NCI-H1930 (cell line): Measurements from ENCODE around the gene HOXD9.

Source experiments
- DNase-seq, 2 experiments: peaks; one replicate each; lab custom pipeline; 2025; lab: John Stamatoyannopoulos, UW

HOXD9 gene

DNA sequence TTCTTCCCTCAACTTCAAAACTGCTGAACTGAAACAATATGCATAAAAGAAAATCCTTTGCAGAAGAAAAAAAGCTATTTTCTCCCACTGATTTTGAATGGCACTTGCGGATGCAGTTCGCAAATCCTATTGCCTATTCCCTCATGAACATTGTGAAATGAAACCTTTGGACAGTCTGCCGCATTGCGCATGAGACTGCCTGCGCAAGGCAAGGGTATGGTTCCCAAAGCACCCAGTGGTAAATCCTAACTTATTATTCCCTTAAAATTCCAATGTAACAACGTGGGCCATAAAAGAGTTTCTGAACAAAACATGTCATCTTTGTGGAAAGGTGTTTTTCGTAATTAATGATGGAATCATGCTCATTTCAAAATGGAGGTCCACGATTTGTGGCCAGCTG is 15.4 kb downstream of the HOXD9 start:
- no peak for DNase-seq

DNA sequence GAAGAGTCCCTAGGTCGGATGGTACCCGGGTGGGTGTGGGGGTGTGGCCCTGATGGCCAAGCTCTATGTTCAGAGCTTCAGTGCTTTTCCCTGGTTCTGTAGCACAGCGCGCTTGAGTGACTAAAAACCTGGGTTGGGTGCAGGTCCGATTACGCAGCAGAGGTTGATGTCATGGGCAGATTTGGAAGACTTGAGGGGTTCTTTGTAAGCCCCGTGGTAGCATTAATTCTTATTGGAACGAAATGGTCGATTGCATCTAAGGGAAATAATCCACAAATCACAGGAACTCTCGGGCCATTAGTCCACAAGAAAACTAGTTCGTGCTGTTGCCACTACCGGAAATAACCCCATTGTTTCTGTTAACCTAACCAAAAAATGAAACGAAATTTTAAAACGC is 16.0 kb downstream of the HOXD9 start:
- peak; percentile 46 to 48 for DNase-seq

DNA sequence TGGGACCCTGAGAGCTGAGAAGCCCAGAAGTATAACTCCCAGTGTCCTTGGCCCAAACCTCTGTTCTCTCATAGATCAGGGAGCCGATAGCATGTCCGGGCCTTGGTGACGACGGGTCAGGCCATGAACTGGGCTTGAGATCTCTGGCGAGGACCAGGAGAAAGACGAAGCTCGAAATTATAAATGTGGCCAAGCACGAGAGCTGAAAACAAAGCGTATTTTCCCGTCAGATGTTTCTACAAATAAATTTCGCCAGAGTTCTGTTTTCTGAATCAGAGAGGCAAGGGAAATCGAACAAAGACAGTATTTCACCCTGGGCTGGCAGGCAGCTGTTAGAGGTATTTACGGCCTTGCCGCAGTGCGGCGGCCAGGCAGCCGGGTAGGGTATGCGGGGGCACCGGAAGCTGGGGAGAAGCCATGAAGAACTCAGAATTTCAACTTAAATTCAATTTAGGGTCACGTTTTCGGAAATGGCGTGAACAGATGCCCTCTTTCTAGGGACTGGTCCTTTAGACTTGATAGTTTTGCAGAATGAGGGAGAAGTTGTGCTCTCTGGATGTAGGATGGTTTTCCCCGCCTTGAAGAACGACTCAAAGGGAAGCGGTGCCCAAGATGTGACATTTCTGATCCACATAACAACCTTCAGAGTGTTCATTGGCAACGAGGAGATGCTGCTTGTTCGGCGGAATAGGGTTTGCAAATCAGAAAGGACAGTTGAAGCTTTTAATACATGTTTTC is 16.6 kb downstream of the HOXD9 start:
- no peak for DNase-seq

DNA sequence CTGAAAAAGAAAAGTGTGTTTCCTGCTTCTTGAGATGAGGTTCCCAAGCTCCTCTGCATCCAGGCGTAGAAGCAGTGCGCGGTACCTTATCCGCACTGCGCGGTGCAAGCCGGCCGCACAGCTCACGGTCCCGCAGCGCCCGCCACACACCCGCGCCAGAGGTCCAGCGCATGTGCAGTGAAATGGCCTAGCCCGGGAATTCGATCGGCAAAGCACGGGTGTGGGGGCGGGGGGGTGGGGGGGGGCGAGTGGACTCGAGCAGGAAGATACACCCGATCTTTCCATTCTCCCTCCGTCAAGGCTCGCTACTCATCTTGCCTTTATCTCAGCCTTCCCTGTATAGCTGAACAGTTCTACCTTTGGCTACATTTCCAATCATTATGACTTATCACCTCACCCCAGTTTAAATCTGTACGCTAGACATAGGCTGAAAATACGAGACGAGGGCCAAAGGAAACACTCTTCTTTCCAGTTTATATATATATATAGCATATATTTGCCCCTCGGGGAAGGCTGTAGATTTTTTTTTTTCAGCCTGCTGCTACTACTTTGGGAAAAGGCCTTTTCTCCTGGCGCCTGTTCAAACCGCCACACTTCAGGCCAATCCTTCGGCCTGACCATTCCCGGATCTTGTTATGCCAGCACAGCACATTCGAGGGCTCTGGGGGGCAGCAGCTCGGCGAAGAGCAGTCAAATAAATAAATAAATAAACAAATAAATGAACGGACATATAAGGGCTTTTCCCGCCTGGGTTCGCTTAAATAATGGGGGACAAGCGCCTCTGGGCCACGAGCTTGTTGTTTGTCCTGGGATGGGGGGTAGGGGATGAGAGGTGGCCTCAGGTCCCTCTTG is 17.4 kb downstream of the HOXD9 start:
- peak; percentile 70 to 75 for DNase-seq

DNA sequence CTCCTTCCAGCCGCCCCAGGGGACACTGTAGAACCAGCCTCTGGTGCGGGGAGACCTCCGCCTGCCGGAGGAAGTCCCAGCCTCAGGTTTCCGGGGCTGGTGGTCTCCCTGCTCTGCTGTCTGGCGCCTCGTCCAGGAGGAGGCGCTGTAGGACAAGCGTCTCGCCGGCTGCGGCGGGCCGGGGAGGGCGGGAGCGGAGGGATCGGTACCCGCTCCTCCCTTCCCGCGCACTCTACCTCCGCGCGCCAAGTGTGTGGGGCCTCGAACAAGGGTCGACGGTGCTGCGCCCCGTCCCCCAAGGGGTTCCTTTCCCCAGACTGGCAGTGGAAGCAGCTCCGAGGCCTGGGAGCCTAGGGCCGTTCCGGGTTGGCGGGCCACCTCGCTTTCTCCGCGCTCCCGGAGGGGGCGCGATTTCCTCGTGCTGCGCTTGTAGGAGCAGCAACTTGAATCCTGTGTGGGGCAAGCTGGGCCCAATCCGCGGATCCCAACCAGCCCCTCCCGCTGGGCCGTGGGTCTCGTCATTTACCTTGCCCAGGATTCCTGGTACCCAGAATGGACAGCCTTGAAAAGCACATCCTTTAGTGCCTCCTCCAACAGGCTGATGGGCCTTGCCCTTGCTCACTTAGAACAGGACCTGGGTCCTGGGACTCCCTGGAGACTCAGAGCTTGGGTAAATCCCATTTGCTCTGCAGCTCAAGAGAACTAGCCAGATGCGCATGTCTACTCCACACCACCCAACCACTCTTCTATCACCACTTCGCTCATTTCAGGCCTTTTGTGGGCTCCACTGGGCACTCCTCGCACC is 18.2 kb downstream of the HOXD9 start:
- DNase-seq: peak; percentile 86 to 91

DNA sequence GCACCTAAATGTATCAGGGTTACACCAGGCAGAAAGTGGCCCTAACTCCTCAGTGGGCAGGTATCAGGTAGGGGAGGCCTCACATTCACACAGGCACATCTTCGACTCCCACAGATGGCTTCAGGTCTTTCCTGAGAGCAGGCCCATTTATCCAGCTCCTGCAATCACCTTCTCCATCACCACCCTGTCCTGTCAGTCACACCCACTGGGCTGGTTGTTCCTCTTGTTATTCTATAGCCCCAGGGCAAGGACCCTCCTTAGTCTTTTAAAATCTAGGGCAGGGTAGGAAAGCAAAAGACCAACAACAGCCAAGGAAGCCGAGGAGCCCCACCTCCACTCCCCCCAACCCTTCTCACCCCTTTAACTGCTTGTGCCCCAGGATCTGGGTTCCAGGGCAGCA is 19.8 kb downstream of the HOXD9 start:
- no peak for DNase-seq

DNA sequence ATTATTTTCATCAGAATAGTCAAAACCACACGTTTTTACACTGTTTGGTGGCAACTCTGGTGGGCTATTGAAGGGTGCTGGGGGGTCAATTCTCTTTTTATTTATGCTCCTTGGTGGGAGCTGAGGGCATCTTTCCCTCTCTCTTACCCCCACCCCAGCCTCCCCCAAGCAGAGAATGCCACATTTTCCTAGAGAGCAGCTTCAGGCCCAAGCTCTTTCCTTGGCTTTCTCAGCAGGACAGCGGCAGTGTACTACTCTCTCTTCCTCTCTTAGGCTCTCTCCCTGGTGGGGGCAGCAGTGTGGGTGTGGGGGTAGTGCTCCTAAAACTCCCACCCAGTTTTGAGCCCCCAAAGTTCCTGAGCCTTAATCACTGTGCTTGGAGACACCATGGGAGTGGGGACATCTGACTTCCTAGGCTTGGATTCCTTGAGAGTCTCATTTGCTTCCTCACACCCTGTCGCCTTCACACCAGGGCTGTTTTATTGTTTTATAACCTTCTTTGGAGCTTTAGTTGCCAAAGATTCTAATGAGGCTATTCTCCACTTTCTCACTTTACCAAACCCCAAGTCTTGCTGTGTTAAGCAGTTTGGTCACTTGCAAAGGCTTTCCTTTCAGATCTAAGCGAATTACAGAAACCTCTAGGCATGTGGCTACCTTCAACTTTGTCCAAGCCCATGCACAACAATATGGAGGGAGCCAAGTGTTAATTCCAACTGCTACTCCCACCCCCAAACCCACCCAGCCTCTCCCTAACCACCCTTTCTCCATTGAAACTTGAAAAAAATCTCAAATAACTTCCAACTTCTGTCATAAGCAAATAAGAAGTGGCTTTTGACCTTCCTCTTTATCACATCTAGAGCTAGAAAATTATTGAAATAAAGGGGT is 22.8 kb downstream of the HOXD9 start:
- no peak for DNase-seq

DNA sequence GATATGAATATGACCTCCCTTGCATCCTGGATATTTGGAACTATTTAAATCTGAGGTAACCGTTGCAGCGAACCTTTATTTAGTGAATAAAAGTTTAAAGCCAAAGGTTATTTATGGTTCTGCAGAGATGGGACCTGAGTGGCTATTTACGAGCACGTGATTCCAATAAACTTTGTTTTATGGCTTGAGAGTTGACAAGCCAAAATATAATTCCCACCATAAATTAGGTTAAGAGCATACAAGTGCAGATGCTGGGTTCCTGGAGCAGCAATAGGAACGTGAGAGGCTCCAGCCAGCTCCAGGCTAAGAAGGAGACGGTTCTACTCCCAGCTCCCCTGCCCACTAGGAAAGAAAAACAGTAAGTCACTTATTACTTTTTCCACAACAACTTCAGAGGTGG is 23.6 kb downstream of the HOXD9 start:
- no peak for DNase-seq

DNA sequence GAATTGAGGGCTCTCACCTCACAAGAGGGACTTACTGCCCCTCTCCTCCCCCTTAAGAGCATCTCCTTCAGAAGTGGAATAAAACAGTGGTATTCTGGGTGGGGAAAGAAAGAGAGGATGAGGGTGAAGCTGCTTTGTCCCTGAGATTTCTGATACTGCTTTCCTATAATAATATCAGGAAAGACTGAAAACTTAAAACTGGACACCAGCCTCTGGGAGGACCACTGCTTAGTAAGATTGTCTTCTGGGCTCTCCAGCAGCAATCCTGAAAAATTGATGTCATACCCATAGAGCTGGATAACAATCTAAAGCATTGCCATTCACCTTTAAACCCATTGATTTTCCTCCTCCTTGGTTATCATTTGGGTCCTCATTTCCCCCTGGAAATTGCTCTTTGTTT is 24.1 kb downstream of the HOXD9 start:
- DNase-seq: no peak

DNA sequence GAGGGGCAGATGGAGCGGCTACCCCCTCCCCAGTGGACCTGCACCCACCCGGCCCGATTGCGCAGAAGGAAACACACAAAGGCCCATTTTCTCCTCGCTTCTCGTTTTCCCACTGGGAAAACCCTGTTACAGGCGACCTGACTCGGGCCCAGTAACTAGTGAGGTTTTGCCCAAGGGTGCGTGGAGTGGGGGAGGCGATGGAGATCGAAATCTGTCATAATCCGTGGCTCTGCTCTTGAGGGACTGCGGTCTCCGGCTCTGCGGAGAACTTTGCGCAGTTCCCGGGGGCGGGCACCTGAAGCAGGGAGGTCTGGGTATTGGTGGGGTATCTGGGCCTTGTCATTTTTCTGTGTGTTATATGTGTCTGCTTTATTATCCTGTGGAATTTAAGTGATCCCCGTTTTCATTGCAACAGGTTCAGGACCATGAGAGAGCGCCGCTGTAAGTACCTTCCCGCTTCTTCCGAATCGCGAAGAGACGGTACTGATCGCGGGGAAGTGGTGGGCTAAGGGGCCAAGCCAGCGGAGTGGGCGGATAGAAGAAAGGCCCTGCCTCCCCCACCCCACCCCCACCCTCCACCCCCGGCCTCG is 24.8 kb downstream of the HOXD9 start:
- DNase-seq: no peak

DNA sequence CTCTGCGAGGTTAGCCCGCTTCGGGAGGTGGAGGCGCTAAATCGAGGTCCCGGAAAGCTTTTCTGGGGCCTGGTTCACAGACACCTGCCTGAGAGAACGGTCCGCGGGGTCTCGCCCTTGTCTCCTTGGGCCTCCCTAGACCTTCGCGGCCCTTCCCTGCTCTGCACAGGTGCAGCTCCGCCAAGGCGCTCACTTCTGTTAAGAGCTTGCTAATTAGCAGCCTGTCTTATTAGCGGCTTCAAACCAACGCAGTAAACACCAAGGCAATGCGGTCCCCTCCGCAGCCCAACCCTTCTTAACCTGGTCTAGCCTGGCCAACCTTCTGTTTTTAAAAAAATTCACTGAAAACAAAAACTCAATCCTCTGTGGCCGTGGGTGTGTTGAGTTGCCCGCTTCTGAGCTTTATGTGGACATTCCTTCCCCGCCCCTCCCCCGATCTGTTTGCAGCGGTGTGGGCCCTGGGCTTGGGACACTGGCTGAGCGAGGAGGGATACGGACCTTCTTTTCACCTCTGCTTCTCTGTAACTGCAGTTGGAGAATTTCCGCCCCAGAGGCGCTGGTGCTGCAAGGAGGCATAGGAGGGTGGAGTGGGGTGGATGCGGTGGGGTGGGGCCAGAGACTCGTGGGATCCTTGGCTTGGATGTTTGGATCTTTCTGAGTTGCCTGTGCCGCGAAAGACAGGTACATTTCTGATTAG is 25.4 kb downstream of the HOXD9 start:
- no peak for DNase-seq

DNA sequence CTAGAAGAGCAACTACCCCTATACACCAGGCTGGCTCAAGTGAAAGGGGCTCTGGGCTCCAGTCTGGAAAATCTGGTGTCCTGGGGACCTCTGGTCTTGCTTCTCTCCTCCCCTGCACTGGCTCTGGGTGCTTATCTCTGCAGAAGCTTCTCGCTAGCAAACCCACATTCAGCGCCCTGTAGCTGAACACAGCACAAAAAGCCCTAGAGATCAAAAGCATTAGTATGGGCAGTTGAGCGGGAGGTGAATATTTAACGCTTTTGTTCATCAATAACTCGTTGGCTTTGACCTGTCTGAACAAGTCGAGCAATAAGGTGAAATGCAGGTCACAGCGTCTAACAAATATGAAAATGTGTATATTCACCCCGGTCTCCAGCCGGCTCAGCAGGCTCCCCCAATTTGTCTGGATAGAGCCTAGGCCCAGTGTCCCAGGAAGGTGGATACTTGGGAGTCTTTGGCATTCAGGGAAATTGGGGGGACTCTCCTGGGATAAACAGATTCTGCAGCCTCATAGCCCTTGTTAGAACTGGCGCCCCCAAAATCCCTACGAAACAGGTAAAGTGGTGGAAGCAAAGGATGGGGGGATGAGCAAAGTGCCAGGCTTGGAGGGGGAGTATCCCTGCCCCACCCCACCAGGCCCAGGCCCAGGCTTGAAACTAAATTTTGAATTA is 26.4 kb downstream of the HOXD9 start:
- no peak for DNase-seq

DNA sequence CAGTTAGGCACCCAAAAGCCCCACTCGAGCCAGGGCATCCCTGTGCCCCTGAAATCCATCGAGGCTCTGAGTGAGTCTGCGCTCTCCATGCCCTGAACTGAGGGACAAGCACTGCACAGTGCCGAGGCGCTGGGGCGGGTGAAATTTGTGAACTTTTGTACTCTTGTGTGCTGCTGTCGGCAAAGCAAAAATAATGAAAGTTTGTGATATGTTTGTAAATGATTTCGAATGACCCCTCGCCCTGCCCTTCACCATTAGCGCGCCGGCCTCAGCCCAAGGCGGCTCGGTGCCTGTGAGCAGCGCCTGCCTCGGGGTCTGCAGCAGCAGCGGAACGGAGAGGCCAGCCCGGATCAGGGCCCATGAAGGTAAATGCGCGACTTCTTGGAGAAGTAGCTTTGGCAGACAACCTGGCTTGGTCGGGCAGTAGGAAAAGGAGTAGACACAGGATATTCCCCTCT is 27.0 kb downstream of the HOXD9 start:
- DNase-seq: no peak

DNA sequence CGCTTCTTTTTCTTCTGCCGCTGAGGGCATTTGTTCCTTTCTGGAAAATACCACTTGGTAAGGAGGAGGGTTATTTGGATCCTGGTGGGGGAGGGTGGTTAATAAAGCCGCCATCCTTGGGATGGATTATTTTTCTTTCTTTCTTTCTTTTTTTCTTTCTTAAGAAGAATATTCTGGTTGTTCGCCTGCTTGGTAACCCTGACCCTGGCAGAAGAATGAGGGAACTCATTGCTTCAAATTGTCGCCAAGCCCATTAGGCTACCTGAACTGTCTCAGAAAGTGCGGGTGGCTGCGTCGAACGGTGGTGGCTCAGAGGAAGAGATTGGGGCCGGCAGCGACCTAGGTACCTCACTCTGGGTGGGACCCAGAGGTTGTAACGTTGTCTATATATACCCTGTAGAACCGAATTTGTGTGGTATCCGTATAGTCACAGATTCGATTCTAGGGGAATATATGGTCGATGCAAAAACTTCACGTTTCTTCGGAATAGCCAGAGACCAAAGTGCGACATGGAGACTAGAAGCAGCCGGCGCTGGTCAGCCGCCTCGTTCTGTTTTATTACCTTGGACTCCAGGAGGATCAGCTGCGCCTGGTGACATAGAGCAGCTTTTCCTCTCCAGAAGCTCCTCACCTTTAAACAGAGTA is 27.5 kb downstream of the HOXD9 start:
- no peak for DNase-seq

DNA sequence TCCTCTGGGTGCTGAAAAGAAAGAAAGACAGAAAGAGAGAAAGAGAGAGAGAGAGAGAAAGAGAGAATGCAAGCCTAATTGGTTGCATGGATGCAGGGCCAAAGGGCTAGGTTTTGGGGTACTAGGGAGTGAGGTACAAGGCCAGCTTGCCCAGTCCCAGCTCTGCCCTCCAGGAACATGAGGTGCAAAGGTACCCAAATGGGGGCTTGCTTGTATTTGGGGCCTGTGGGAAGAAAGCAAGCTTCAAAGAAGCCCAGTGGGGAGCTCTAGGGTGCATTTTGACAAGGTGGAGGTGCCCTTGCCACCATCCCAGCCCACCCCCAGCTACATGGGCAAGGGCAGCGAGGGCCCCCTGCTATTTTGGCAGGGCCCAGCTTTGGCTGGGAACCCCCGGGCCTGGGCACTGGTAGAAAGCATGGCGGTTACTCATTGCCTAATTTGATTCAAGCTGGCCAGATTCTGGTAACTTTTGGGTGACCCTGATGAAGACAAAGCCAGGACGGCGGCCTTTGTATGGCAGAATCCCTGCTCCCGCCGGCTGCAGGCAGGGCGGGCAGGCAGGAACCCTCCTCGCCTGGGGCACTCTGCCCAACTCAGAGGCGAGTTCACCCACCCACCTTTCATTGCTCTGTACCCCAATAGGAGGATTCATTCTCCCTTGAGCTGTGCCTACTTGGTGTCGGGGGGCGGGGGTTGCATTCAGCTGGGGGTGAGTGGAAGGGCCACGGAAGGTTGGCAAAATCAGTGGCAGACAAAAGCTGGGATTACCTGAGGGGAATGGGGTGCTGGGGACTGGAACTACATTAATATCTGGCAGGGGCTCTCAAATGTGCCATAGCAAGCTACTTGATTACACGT is 28.3 kb downstream of the HOXD9 start:
- no peak for DNase-seq

DNA sequence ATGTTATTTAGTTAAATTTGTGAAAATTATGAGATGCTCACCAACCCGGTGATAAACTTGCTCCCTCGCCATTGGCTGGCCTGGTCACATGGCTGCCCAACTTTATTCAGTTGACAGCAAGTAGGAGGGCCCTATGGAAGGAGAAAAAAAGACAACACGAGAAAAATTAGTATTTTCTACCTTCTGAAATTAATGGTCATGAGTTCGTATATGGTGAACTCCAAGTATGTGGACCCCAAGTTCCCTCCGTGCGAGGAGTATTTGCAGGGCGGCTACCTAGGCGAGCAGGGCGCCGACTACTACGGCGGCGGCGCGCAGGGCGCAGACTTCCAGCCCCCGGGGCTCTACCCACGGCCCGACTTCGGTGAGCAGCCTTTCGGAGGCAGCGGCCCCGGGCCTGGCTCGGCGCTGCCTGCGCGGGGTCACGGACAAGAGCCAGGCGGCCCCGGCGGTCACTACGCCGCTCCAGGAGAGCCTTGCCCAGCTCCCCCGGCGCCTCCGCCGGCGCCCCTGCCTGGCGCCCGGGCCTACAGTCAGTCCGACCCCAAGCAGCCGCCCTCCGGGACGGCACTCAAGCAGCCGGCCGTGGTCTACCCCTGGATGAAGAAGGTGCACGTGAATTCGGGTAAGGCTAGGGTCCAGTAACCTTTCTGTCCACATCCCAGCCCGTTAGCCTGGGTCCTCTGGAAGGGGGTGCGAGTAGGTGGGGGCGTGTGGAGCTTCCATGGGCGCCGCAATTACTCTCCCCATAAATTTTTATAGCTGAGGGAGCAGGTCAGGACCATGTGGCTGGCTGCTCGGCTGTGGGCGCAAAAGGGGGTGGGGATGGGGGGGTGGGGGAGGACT is 29.1 kb downstream of the HOXD9 start, which contains the start of gene HOXD4:
Gene HOXD4, plus strand, starts transcription at position 109 of the 846 bp plus-strand sequence. Its CDS starts 84 bp downstream, at position 193.
- no peak for DNase-seq
